ENCODE results near the gene SLC44A1.

The SLC44A1 gene

DNA sequence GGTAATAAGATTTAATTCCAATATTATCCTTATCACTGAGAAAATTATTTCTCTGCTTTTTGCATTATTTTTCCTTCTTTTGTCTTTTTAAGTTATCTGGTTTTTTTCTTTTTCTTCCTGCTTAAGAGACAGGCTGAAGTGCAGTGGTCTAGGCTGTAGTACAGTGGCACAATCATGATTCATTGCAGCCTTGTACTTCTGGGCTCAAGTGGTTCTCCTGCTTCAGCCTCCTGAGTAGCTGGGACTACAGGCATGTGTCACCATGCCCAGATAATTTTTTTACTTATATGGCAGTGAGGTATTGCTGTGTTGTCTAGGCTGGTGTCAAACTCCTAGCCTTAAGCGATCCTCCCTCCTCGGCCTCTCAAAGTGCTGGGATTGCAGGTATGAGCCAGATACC lies 93.9 kb downstream of the SLC44A1 start:
- DNase-seq (ENCODE audit: low read depth) = no peak

GRCh38 chr9:105339849-105340248 lies 95.4 kb downstream of the SLC44A1 start:
- DNase-seq (ENCODE audit: low read depth) = no peak

DNA sequence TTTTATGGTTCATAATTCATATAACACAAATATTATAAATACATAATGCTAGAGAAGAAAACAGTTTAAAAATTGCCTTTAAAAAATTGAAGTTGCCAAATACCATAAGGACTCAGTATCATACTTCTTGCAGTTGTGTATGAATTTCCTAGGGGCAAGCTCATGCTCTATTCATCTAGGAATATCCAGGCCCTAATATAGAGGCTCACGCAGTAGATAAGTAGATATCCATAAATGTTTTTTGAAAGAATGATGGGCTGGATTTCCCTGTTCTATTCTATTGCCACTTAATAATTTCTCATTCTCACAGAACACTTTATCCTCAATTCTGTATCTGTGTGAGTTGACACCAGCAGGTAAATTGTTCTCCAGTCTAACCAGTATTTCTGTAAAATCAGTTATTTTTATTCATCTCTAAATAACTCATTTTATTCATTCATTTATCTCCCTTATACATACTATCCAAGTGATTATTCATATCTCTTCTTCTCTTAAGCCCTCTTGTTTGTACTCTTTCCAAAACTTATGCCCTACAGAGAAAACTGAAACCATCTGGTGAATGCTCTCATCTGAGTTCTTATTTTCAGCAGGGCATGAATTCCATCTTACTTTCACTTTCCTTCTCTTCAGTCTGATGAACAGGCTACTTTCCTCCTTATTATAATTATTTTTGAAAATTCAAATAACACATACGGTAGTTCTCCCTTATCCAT lies 97.1 kb downstream of the SLC44A1 start:
- DNase-seq (ENCODE audit: low read depth) = no peak

GRCh38 chr9:105342147-105342505 lies 97.7 kb downstream of the SLC44A1 start:
- DNase-seq (ENCODE audit: low read depth) = no peak

GRCh38 chr9:105344283-105344682 lies 99.8 kb downstream of the SLC44A1 start:
- DNase-seq (ENCODE audit: low read depth) = no peak

DNA sequence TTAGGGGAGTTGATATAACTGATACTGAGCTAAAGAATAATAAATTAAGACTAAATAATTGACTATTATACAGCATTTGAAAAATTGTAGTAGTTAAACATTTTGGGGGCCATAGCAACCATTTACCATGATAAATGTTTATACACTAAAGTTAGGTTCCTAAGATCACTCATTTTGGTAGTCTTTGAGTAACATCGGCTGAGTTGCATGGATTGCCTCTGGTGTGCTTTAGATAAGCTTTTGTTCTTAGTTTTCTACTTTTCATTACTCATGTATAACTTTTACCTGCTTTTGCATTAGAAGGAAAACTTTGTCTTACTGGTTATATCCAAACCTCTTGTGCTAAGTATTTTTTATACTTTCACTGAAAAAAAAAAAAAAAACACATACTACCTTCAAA lies 101.2 kb downstream of the SLC44A1 start:
- DNase-seq (ENCODE audit: low read depth) = no peak

DNA sequence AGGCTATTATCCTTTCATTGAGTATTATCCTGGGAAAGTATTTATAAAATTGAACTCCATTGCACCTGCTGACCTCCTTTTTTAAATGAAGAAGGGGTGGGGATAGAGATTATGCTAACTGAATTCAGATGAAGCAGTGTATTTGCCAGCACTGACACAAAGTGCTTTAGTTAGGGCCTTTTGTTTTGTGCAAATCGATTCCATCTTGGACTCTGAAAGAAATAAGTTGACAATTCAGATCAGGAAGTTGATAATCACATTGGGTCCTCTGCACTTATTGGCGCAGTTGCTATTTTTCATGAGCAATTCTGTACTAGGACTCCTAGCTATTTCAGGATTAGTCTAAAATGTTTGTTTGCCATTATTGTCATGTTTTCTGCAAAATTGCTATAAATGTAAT lies 101.8 kb downstream of the SLC44A1 start:
- no peak for DNase-seq (ENCODE audit: low read depth)

- DNase-seq (ENCODE audit: low read depth) = no peak
Measured at GRCh38 chr9:105354448-105354847, 110.0 kb downstream of the SLC44A1 start.

- no peak for DNase-seq (ENCODE audit: low read depth)
Measured at GRCh38 chr9:105355781-105356180, 111.3 kb downstream of the SLC44A1 start.

- no peak for DNase-seq (ENCODE audit: low read depth)
Measured at GRCh38 chr9:105357937-105358336, 113.5 kb downstream of the SLC44A1 start.

DNA sequence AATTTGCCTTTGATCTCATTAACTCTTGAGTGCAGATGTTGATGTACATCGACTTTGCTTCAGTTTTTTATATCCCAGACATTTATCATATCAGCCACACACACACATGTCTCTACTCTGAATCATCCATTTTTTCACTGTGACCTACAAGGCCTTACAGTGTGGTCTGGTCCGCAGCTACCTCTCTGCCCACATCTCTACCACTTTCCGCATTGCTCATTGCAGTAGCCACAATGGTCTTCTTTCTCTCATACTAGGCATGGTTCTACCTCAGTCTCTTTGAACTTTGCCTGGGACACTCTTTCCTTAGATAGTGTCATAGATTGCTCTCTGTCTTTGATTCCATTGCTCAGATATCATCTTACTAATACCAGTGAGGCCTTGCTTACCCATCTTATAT lies 115.4 kb downstream of the SLC44A1 start:
- no peak for DNase-seq (ENCODE audit: low read depth)

GRCh38 chr9:105360344-105360743 lies 115.9 kb downstream of the SLC44A1 start:
- DNase-seq (ENCODE audit: low read depth) = no peak

GRCh38 chr9:105361873-105362272 lies 117.4 kb downstream of the SLC44A1 start:
- no peak for DNase-seq (ENCODE audit: low read depth)

DNA sequence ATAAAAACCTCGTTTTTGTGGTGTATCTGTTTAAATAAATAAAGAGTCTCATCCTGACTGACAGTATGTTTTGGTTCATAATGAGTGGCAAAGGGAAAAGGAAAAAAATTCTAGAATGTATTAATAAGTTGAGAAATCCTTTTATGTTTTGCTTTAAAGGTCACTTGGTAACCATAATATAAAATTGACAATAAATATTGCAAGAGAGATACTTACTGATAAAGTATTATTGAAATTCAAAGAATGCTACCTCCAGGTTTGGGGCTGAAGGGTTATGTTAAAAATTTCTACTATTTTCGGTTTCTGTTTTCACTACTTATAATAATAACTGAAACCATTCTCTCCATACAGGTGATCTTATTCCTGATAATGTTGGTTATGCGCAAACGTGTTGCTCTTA lies 118.0 kb downstream of the SLC44A1 start:
- DNase-seq (ENCODE audit: low read depth) = no peak

DNA sequence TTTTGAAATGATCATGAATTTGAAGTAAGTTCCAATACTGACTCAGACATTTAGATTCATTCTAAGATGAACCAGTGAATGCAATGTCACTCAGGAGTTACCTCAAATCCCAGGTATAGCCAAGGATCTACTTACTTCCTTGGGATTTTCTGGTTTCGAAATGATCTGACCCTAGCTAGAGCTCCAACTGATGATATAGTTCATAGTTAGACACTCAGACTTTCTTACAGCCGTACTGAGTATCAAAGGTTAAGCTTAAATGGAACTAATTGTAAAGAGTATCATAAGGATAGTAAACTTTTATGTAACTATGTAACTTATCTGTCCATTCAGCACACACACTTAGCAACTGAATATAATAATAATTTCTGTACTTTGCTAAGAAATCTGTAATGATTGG lies 119.4 kb downstream of the SLC44A1 start:
- DNase-seq (ENCODE audit: low read depth) = no peak

- no peak for DNase-seq (ENCODE audit: low read depth)
Measured at GRCh38 chr9:105369911-105370310, 125.5 kb downstream of the SLC44A1 start.

DNA sequence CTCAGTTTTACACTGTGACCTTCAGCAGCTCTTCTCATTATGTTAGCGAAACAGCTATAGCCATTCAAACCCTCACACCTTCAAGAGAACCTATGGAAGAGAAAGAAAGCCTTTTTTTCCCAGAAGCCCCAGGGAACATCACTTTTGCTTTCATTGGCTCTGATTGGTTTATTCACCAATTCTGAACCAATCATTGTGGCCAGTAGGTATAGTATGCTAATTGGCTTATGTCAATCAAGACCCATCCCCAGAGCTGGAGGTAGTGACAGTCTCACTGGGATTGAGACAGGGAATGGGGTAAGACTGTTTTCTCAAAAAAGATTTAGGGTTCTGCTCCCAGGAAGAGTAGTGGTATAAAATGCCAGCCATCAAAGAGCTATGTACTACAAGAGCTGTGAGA lies 129.3 kb downstream of the SLC44A1 start:
- DNase-seq (ENCODE audit: low read depth) = no peak

GRCh38 chr9:105375323-105375722 lies 130.9 kb downstream of the SLC44A1 start:
- DNase-seq (ENCODE audit: low read depth) = no peak

- DNase-seq (ENCODE audit: low read depth) = no peak
Measured at GRCh38 chr9:105376893-105377292, 132.4 kb downstream of the SLC44A1 start.

DNA sequence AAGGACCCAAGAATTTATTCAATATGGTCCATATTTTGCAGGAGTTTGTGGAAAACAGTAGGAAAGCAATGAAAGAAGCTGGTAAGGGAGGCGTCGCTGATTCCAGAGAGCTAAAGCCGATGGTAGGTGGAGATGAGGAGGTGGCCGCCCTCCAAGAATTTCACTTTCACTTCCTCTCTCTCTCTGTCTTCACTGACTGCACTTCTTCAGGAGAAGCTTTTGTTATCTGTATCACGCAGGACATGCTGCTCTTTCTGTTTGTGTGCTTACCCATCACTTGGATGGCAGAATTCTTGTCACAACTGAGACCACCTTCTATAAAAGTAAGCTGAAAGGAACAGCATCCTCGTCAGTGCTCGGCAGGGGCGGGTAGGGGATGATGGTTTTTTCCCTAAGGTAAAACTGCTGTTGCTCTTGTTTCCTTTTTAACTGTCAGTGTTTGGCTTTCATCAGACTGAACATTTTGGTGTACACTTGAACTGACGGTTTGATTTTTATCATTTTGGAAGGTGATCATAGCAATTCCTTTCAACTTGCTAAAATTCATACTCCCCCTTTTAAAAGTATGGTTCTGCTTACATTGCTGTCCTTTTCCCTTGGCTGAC lies 141.0 kb downstream of the SLC44A1 start:
- DNase-seq (ENCODE audit: low read depth) = no peak

- DNase-seq (ENCODE audit: low read depth) = no peak
Measured at GRCh38 chr9:105389796-105390195, 145.3 kb downstream of the SLC44A1 start.

- no peak for DNase-seq (ENCODE audit: low read depth)
Measured at GRCh38 chr9:105390871-105391270, 146.4 kb downstream of the SLC44A1 start.

DNA sequence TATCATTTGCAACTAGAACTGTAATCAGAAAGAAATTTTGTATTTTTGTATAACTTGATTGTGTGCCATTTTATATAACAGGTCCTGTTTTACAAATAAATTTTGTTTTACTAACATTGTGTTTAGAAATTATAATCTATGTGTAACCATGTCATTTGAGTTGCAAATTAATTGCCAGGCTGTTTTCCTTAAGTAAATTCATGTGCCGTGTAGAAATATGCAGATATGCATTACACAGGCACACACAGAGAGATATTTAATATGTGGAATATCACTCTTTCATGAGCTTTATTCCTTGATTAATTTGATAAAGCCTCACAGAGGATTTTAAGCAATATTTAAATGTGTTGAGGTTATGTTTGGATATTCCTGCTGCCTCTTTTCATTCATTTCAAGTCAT lies 146.8 kb downstream of the SLC44A1 start:
- DNase-seq (ENCODE audit: low read depth) = no peak

DNA sequence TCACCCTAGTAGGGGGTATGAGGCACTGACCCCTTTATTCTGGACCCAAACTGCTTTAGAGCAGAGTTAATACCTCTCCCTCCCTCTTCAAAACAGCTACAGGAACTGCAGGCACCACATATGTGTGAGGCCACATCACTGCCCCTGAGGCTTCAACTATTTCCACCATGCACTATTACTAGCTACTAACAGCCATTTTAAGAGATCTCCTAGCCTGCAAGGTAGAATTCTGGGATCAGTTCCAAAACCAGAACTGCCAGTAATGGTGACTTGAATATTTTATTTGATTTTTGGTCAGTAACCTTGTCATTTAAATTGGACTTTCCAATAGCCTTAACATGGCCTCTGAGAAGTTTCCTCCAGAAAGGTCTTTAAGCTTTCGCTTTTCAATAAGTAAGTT lies 148.1 kb downstream of the SLC44A1 start:
- DNase-seq (ENCODE audit: low read depth) = no peak
